ENCODE measurements around the gene FBXL15.

DNA sequence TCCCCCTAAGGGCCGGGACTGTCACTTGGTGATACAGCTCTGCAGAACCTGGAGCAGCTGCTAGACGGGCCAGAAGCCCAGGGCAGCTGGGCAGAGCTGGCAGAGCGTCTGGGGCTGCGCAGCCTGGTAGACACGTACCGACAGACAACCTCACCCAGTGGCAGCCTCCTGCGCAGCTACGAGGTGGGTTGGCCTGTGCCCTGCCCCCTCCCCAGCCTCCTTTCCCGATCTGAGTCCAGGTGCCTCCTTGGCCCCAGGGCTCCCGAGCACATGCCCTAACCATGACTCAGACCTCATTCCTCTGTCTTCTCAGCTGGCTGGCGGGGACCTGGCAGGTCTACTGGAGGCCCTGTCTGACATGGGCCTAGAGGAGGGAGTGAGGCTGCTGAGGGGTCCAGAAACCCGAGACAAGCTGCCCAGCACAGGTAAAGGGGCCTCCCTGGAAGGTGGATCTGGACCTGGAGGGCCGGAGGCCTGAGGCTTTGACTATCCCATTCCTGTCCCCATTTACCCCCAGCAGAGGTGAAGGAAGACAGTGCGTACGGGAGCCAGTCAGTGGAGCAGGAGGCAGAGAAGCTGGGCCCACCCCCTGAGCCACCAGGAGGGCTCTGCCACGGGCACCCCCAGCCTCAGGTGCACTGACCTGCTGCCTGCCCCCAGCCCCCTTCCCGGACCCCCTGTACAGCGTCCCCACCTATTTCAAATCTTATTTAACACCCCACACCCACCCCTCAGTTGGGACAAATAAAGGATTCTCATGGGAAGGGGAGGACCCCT is 18.7 kb upstream of the FBXL15 start:
- TF ChIP-seq NFIC (IDR thresholded peaks at IDR 0.05) (no peak), EP300 (IDR thresholded peaks at IDR 0.05; ENCODE audit: borderline replicate concordance) (no peak), YY1 (IDR thresholded peaks at IDR 0.05; ENCODE audit: low read depth) (no peak), TAF1 (IDR thresholded peaks at IDR 0.05; ENCODE audit: low read depth) (no peak; the same call in 1 of the 2 replicates), REST (IDR thresholded peaks at IDR 0.05; ENCODE audit: low read depth) (no peak), CREB1 (IDR thresholded peaks at IDR 0.05; ENCODE audit: low read depth) (no peak), EGR1 (IDR thresholded peaks at IDR 0.05) (no peak), CEBPB (IDR thresholded peaks at IDR 0.05) (no peak)

All from Ishikawa (cell line).